ENCODE results near the gene SLC38A1.

DNA sequence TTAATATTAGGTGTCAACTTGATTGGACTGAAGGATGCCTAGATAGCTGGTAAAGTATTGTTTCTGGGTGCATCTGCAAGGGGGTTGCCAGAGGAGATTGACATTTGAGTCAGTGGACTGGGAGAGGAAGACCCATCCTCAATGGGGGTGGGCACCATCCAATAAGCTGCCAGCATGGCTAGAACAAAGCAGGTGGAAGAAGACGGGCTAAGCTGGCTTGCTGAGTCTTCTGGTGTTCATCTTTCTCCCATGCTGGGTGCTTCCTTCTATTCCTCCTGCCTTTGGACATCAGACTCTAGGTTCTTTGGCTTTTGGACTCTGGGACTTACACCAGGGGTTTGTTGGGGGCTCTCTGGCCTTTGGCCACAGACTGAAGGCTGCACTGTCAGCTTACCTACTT is 87.4 kb downstream of the SLC38A1 start:
- TF ChIP-seq RCOR1 (IDR thresholded peaks at IDR 0.05; ENCODE audit: low read length) (no peak), EZH2phosphoT487 (IDR thresholded peaks at IDR 0.05; ENCODE audit: borderline replicate concordance, low read depth) (no peak), RAD21 (IDR thresholded peaks at IDR 0.05; ENCODE audit: low read length) (no peak), RXRA (IDR thresholded peaks at IDR 0.05; ENCODE audit: borderline replicate concordance, low read depth) (no peak)
- TF ChIP-seq, protein P1, sequence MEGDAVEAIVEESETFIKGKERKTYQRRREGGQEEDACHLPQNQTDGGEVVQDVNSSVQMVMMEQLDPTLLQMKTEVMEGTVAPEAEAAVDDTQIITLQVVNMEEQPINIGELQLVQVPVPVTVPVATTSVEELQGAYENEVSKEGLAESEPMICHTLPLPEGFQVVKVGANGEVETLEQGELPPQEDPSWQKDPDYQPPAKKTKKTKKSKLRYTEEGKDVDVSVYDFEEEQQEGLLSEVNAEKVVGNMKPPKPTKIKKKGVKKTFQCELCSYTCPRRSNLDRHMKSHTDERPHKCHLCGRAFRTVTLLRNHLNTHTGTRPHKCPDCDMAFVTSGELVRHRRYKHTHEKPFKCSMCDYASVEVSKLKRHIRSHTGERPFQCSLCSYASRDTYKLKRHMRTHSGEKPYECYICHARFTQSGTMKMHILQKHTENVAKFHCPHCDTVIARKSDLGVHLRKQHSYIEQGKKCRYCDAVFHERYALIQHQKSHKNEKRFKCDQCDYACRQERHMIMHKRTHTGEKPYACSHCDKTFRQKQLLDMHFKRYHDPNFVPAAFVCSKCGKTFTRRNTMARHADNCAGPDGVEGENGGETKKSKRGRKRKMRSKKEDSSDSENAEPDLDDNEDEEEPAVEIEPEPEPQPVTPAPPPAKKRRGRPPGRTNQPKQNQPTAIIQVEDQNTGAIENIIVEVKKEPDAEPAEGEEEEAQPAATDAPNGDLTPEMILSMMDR (IDR thresholded peaks at IDR 0.05) = no peak
- TF ChIP-seq, protein P2, sequence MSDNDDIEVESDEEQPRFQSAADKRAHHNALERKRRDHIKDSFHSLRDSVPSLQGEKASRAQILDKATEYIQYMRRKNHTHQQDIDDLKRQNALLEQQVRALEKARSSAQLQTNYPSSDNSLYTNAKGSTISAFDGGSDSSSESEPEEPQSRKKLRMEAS (IDR thresholded peaks at IDR 0.05; ENCODE audit: low read depth) = no peak

All from SK-N-SH (cell line).